Endothelial cell of umbilical vein (primary cell): ENCODE measurements around the gene KIAA1210. TPM values are rescaled to one million over a fixed set of nuclear protein-coding genes. Genes with fewer than 3 reads are reported as not detected.

Source experiments
- BruUV-seq: library from RNA; stranded (reverse); fragments of 400-500 nt; replicated peaks from 2 replicates; lab custom pipeline; 2021; lab: Mats Ljungman, UMichigan
- CTCF ChIA-PET: fragments of 300-600, 350-600 bp; sonication (Branson Sonifier 250); formaldehyde crosslinking; loops from one replicate; lab custom pipeline; 2021; ENCODE audit warnings: antibody characterized with exemption, inconsistent platforms; lab: Charles Lee
- POLR2A ChIA-PET: fragments of 300-600, 350-600 bp; sonication (Branson Sonifier 250); formaldehyde crosslinking; loops from one replicate; lab custom pipeline; 2021; ENCODE audit warnings: antibody characterized with exemption, inconsistent platforms; lab: Charles Lee
- DNase-seq: peaks from one replicate; pipeline ENCODE4 v3.0.0-alpha.2; 2011; ENCODE audit warnings: low read depth, low spot score
- FAIRE-seq: peaks from 2 replicates; lab custom pipeline; 2011; peaks lifted over from hg19 to GRCh38; lab: Jason Lieb, UNC
- H2AFZ ChIP-seq: 2 replicates; pipeline ENCODE4 v1.6.0; 2012; ENCODE audit warnings: low read depth, low read length, control low read depth, inconsistent platforms
- H3K27ac ChIP-seq: 2 replicates; pipeline ENCODE4 v1.5.1; 2011; ENCODE audit warnings: low read depth, mild to moderate bottlenecking, control low read depth, low read length, moderate library complexity; ENCODE audit not compliant: insufficient read depth
- H3K27me3 ChIP-seq, 2 experiments: 2 replicates each; pipeline versions ENCODE4 v1.6.0 to v1.6.1; 2011; ENCODE audit warnings: low read length in 2 of 2, mixed read lengths in 1 of 2; ENCODE audit not compliant: control insufficient read depth in 2 of 2, insufficient read depth in 2 of 2
- H3K36me3 ChIP-seq, 2 experiments: 2 replicates in 1 of 2; 3 replicates in 1 of 2; pipeline ENCODE4 v1.5.1; 2011; ENCODE audit warnings: low read length in 2 of 2, mild to moderate bottlenecking in 1 of 2, moderate library complexity in 1 of 2; ENCODE audit not compliant: control insufficient read depth in 2 of 2, insufficient read depth in 2 of 2; ENCODE audit errors: extremely low read depth in 1 of 2
- H3K4me1 ChIP-seq: 3 replicates; pipeline ENCODE4 v1.5.1; 2011; ENCODE audit warnings: mild to moderate bottlenecking, low read length; ENCODE audit not compliant: control insufficient read depth, insufficient read depth; ENCODE audit errors: extremely low read depth
- H3K4me2 ChIP-seq: 2 replicates; pipeline ENCODE4 v1.6.1; 2011; ENCODE audit warnings: low read length, control low read depth, mixed read lengths; ENCODE audit not compliant: insufficient read depth
- H3K4me3 ChIP-seq, 3 experiments: fragments of 200-600 bp in 1 of 3; sonication (generic), shearing (Covaris generic) in 1 of 3; replicated peaks in 1 of 3; 2 replicates each; pipeline ENCODE4 v1.5.1; 2011 to 2016; ENCODE audit warnings: control low read depth in 3 of 3, low read length in 3 of 3, mild to moderate bottlenecking in 2 of 3, inconsistent platforms in 1 of 3, low read depth in 1 of 3, moderate library complexity in 1 of 3; ENCODE audit not compliant: insufficient read depth in 1 of 3
- H3K79me2 ChIP-seq: 2 replicates; pipeline ENCODE4 v1.6.0; 2012; ENCODE audit warnings: low read length, inconsistent platforms; ENCODE audit not compliant: control insufficient read depth, insufficient read depth
- H3K9ac ChIP-seq: replicated peaks from 2 replicates; pipeline ENCODE3; 2011; ENCODE audit warnings: low read length, control low read depth; ENCODE audit not compliant: insufficient read depth; ENCODE audit errors: extremely low read depth
- H3K9me1 ChIP-seq: replicated peaks from 3 replicates; pipeline ENCODE4 v1.6.0; 2011; ENCODE audit warnings: mild to moderate bottlenecking, low read length; ENCODE audit not compliant: control insufficient read depth, insufficient read depth; ENCODE audit errors: extremely low read depth
- H3K9me3 ChIP-seq: replicated peaks from 2 replicates; pipeline ENCODE4 v1.5.1; 2012; ENCODE audit warnings: low read length, inconsistent platforms; ENCODE audit not compliant: control insufficient read depth, insufficient read depth
- H4K20me1 ChIP-seq: replicated peaks from 2 replicates; pipeline ENCODE3; 2011; ENCODE audit warnings: mild to moderate bottlenecking, low read length; ENCODE audit not compliant: control insufficient read depth, insufficient read depth; ENCODE audit errors: extremely low read depth
- FOS ChIP-seq: IDR thresholded peaks from 2 replicates; pipeline ENCODE4 v1.6.1; 2011; ENCODE audit warnings: mild to moderate bottlenecking, low read length, moderate library complexity, borderline replicate concordance; ENCODE audit not compliant: insufficient read depth
- GATA2 ChIP-seq: IDR thresholded peaks from 2 replicates; pipeline ENCODE4 v1.7.0; 2011; ENCODE audit warnings: low read depth, mild to moderate bottlenecking, moderate library complexity, mixed read lengths, low read length; ENCODE audit not compliant: insufficient read length, insufficient read depth
- MYC ChIP-seq: IDR thresholded peaks from one replicate; pipeline ENCODE4 v1.6.1; 2011; ENCODE audit warnings: mild to moderate bottlenecking, low read depth, low read length
- POLR2AphosphoS5 ChIP-seq: IDR thresholded peaks from 2 replicates; pipeline ENCODE4 v1.6.1; 2012; ENCODE audit warnings: low read depth, mild to moderate bottlenecking, control low read depth, low read length, moderate library complexity; ENCODE audit not compliant: insufficient read depth
- dilution Hi-C: fragments of 300-500 bp; cut with MboI; formaldehyde crosslinking; loops from one replicate; pipeline ENCODE4 v1.15.0; 2019; ENCODE audit warnings: low sequenced_read_pairs; ENCODE audit not compliant: extremely low pct_ligation_motif_present
- intact Hi-C: fragments of 100-400 bp; cut with micrococcal nuclease; formaldehyde crosslinking; loops from one replicate; pipeline ENCODE4 v1.10.0; 2022
- polyA plus RNA-seq, 4 experiments: library from polyadenylated mRNA; depleted of rRNA in 3 of 4; stranded (reverse) in 3 of 4; unstranded in 1 of 4; fragments of >200 nt; gene quantifications; 2 replicates each; pipeline versions ENCODE4 v1.2.1 to v1.2.3, GENCODE V29; 2011 to 2012; ENCODE audit warnings: missing spikeins in 1 of 4
- total RNA-seq: library from RNA; stranded (reverse); gene quantifications from 2 replicates; pipeline ENCODE4 v1.2.3, GENCODE V29; 2021
- TF ChIP-seq, protein P1 (sequence below): IDR thresholded peaks from 2 replicates; pipeline ENCODE4 v1.6.1; 2011; ENCODE audit not compliant: insufficient read depth, insufficient read length
- TF ChIP-seq, protein P2 (sequence below), 2 donors: IDR thresholded peaks; 1 replicate in 1 of 2; 2 replicates in 1 of 2; pipeline ENCODE4 v1.5.1; 2011; ENCODE audit warnings: low read length in 2 of 2, mild to moderate bottlenecking in 2 of 2, moderate library complexity in 2 of 2, control low read depth in 1 of 2, inconsistent platforms in 1 of 2, low read depth in 1 of 2; ENCODE audit not compliant: insufficient read depth in 1 of 2; ENCODE audit errors: extremely low read depth in 1 of 2

KIAA1210 gene
- total and polyA plus RNA-seq, 2 donors (not counting 3 experiments of a cell fraction or from before 2014, with no cell fraction given): not detected

DNA sequence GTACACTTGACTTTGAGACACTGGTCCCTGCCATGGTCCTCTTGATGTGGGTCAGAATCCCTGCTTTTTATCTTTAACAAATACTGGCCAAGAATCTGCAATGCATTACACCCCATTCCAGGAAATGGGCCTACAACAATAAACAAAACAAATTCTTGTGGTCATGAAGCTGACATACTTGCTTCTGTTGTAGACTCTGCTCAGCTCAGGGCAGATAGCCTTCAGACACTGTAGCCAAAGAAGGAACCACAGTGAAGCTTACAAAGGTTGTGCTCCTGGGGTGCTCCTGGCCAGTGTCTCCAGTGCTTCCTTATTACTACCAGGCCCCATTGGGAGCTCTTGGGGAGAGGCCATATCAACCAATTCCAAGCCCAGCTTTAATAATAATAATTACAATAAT, 21.8 kb downstream of the KIAA1210 start:
- Histone ChIP-seq H3K9me3 (no peaks in the 10 kb centered on the region), H4K20me1 (no peaks in the 10 kb centered on the region), H3K27ac (no peak overlapping the region), H2AFZ (no peak overlapping the region), H3K9ac (no peak overlapping the region), H3K4me3 (no peak overlapping the region), H3K4me1 (no peaks in the 10 kb centered on the region), H3K27me3 (no peaks in the 10 kb centered on the region), H3K4me2 (no peak overlapping the region), H3K9me1 (no peaks in the 10 kb centered on the region), H3K79me2 (no peaks in the 10 kb centered on the region), H3K36me3 (no peaks in the 10 kb centered on the region)
- FAIRE-seq (no peak), DNase-seq (no peak)
- TF ChIP-seq POLR2AphosphoS5 (no peak), GATA2 (no peak), MYC (no peak), FOS (no peak)
- TF ChIP-seq, protein P1, sequence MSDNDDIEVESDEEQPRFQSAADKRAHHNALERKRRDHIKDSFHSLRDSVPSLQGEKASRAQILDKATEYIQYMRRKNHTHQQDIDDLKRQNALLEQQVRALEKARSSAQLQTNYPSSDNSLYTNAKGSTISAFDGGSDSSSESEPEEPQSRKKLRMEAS: no peak
- TF ChIP-seq, protein P2, sequence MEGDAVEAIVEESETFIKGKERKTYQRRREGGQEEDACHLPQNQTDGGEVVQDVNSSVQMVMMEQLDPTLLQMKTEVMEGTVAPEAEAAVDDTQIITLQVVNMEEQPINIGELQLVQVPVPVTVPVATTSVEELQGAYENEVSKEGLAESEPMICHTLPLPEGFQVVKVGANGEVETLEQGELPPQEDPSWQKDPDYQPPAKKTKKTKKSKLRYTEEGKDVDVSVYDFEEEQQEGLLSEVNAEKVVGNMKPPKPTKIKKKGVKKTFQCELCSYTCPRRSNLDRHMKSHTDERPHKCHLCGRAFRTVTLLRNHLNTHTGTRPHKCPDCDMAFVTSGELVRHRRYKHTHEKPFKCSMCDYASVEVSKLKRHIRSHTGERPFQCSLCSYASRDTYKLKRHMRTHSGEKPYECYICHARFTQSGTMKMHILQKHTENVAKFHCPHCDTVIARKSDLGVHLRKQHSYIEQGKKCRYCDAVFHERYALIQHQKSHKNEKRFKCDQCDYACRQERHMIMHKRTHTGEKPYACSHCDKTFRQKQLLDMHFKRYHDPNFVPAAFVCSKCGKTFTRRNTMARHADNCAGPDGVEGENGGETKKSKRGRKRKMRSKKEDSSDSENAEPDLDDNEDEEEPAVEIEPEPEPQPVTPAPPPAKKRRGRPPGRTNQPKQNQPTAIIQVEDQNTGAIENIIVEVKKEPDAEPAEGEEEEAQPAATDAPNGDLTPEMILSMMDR (IDR thresholded peaks at IDR 0.05; ENCODE audit: extremely low read depth in 1 of 2, insufficient read depth in 1 of 2, low read depth in 1 of 2, low read length in 2 of 2): no peak
- ChIA-PET CTCF (interaction anchor here (1.1 kb wide), 1 partner anchor 11 kb away, joined by 5 read pairs; no protein-coding TSS in a partner anchor), POLR2A (interaction anchor here (0.7 kb wide), 1 partner anchor 63 kb away, joined by 3 read pairs; no protein-coding TSS in a partner anchor)
- no TSS peak for BruUV-seq
- intact Hi-C loops: no loop called here
- dilution Hi-C loops: no loop called here
